Fibroblast of upper back skin (primary cell): ENCODE measurements around the gene GATAD2A.
"Not testable (repeated sequence)": the region's sequence is repeated elsewhere in the genome, so short reads cannot be mapped to it uniquely, and the experiment has no call there.

ENCODE experiments used
- DNase-seq: peaks from one replicate; pipeline ENCODE4 v3.0.0-alpha.2; 2013

GATAD2A gene

GRCh38 chr19:19447536-19448237 is 42.2 kb downstream of the GATAD2A start:
- no peak for DNase-seq

DNA sequence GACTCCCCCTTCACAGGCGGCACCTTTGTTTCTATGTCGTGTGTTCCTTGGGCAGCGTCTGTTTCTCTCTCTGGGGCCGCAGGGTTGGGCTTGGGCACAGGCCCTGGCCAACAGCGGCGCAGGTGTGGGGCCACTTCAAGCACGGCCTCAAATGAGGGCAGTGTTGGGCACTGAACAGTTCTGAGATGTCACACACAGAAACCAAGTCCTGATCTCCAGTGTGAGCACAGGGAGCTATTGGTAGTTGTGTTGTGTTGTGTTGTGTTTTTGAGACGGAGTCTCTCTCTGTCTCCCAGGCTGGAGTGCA is 42.7 kb downstream of the GATAD2A start:
- DNase-seq: no peak

- DNase-seq: no peak
Observed at GRCh38 chr19:19451429-19452242, 46.2 kb downstream of the GATAD2A start.

DNA sequence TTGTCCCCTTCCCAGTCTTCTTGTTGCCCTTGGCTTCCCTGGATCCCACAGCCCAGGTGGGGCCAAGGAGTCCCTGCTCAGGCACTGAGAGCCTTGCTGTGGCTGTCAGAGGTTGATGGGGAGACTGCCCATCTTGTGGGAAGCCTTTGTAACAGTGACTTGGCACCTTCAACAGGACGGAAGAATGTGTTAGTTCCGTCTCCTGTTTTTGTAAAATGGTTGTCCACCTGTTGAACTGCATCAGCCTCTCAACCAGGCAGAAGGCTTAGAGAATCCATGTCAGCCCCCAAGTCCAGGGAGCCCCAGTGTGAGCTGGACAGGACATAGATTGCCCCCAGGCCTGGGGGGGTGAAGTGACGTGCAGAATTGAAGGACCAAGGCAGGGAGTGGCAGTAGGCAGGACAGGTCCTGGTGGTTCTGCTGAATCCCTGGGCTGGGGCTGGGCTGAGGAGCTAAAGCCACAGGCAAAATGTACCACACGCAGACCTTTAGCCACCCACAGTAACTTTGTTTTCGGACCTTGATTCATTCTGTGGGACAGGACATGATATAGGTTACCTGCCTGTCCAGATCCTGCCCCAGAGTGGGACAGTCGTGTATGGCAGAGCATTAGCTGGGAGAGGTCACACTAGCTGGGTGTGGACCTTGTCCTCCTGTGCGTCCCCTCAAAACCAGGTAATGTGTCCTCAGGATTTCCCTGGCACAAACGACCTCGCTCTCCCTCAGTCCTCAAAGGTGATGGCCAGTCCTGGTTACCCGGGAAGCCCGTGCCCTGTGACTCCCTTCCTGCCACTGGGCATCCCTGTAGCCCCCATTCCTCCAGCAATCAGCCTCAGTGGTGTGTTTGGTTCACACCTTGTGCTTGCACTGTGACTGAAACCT is 47.0 kb downstream of the GATAD2A start:
- no peak for DNase-seq

DNA sequence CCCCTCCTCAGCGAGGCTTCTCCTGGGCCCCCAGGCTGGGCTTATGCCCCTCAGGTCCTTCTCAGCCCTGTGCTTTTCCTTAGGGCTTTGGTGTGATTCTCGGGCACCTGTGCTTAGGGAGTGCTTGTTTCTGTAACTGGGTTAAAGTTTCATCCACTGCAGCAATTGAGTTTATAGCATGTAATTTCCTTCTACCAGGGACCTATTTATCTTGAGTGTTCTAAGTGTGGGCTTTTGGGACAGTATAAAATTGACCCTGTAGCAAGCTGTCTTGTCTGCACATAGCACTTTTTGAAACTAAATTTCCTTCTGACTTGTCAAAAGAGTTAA is 47.6 kb downstream of the GATAD2A start:
- no peak for DNase-seq

GRCh38 chr19:19455166-19455919 is 49.9 kb downstream of the GATAD2A start:
- DNase-seq: not testable (repeated sequence)

DNA sequence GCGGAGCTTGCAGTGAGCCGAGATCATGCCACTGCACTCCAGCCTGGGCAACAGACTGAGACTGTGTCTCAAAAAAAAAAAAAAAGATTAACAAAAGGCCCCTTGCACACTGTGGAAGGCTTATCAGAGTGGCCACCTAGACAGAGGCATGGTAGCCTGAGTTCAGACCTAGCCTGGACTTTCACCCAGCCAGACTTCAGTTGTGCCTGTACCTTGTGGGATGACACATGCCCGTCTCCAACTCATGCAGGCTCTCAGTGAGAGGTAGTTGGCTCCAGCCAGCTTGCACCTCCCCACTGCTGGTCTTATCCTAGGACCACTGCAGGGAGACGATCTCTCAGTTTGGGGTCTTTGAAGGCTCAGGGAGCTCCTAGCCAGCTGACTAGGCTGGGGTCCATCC is 52.2 kb downstream of the GATAD2A start:
- no peak for DNase-seq

GRCh38 chr19:19458110-19458816 is 52.8 kb downstream of the GATAD2A start:
- DNase-seq: no peak

DNA sequence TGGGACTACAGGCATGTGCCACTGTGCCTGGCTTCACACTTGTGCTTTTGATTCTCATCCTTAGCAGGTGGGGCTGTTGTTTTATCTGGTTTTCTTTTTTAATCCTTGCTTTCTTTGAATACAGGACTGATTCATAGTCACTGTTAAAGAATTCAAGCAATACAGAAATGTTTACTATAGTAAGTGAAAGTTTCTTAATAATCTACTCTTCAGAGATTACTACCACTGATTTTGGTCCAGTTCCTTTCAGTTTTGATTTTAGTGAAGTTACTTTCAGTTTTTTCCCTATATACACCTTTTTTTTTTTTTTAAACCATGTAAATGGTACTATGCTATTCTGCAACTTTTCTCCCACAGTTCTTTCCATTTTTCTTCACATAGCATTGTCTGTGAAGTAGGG is 53.6 kb downstream of the GATAD2A start:
- no peak for DNase-seq

- DNase-seq: peak; percentile 54
Observed at GRCh38 chr19:19459707-19460251, 54.3 kb downstream of the GATAD2A start.

DNA sequence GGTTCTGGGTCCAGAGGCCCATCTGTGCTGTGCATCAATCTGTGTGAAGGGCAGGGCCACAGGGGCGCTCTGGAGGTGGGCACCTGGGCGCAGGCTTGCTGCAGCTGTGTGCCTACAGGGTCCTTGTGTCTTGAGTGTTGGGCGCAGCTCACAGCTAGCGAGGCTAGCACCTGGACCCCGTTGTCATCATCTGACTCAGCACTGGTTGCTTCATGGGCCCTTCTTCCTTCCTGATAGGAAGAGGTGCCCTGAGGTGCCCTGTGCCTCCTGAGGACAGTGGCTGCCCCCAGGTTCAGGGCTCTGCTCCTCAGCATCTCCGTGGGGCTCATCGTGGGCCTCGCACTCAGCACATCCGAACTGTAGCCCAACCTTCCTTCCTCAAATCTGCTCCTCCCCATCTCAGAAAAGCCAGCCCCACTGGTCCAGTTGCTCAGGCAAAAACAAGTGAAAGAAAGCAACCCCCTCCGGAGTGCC is 54.8 kb downstream of the GATAD2A start:
- DNase-seq: no peak

- peak; percentile 24 for DNase-seq
Observed at GRCh38 chr19:19460761-19461265, 55.3 kb downstream of the GATAD2A start.

- no peak for DNase-seq
Observed at GRCh38 chr19:19461306-19461670, 55.8 kb downstream of the GATAD2A start.

DNA sequence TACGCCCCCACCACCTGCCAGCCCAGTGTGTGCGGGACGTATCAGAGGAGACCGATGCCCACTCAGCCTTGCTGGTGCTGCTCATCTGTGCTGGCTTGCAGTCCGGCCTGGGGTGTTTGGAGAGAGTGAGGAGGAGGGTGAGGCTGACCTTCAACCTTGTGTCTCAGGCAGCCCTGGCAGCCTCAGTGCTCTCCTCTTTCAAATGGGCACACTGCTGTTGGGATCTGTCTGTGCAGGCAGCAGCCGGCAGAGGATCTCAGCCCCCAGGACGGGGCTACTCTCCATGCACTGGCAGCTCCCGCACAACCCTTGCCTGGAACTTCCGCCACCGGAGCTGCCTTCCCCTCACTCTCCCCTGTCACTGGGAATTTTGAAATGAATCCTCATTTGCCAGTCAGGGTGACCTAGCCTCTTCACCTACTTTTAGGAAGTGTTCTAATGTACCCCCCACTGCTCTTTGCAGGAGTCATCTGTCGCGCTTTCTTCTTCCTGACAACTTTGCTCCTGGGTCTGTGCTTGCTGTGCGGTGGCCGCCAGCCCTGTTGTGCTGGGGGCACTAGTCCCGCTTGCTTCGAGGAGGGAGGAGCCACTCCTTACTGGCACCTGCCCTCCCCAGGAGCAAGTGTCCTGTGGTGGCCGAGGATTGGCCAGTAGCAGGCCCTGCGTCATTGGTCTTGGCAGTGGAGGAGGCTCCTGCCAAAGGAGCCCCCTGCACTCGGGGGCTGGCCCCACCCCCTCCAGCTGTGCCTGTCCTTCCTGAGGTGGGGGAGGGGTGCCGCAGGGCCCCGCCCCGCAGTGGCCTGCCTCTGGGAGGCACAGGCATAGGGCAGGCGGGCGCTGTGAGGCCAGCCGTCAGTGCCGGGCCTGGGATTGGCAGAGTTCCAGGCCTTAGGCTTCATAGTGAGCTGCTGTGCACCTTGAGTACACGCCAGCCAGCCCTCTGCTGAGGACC is 56.5 kb downstream of the GATAD2A start:
- DNase-seq: peak; percentile 36

- peak; percentile 60 for DNase-seq
Observed at GRCh38 chr19:19463348-19464117, 58.1 kb downstream of the GATAD2A start.

DNA sequence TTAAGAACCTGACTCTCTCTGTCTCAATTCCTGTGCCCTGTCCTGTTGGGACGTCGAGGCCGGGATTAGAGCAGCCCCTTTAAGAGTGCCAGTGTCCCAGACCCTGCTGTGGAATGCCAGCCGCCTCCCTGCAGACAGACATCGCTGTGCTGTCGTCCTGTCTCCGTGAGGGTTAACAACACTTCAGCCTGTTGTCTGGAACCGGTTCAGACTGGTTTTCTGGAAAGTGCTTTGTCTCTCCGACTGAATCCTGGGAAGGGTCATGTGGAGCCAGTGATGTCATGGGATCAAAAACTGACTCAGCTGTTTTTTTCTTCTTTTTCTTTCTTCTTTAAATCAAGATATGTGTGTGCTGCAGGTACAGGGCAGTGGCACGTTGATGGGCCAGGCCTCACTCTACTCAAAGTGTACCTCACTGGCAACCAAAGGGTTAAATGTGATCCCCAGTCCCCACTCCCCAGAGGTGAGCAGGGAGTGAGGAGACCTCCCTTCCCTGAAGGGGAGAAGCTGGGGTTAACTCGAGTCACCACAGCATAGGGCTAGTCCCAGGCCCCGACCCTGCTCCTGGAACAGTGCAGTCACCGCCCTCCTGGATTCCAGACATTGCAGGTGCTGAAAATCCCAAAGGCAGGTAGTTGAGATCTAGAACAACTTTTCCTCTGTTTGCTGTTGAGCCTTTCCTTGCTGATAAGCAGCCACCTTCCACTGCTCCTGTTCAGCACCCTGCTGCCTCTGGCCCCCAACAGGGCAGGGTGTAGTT is 59.0 kb downstream of the GATAD2A start:
- DNase-seq: peak; percentile 62

DNA sequence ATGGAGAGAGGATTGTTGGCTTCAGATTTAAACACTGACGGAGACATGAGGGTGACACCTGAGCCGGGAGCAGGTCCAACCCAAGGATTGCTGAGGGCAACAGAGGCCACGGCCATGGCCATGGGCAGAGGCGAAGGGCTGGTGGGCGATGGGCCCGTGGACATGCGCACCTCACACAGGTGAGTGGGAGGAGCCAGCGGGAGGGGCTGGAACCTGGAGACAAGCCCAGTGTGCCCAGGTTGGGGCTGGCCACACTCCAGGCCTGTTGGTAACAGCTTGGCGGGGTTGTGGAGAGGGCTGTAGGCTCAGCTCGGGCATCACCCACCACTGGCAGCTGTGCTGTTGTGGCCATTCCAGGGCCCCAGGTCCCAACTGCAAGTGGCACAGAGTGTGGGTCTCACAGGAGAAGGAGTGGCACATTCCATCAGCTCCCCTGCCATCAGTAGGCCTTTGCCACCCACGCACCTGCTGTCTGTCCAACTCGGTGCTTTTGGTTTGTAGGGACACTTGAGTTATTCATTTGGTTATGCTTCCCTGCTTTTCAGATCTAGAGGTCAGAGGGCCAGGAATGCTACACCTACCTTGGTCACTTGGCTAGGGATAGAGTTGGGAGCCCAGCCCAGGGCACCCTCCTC is 60.1 kb downstream of the GATAD2A start:
- DNase-seq: no peak

DNA sequence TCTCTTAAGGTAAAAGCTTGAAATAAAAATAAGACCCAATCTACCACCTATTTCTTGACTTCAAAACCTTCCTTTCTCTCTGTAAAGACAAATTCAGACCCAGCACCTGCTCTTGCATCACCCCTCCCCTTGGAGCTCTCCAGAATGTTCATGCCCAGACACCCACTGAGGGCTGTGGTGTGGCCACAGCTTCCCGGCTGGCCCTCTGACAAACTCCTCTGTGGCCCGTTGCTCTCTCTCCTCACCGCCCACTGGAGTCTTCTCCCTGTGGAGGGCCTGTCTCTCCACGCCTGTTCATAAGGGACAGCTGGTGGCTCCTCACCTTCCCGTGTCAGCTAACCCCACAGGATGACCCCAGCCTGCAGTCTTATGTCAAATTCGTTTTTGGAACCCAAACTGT is 60.7 kb downstream of the GATAD2A start:
- no peak for DNase-seq
